IMR-90 (cell line): ENCODE results near the gene QKI.

Source experiments
- CHD1 ChIP-seq: IDR thresholded peaks from 2 replicates; pipeline ENCODE4 v1.6.1; 2012; ENCODE audit warnings: low read depth, low read length, improper control_type of control experiment
- CTCF ChIP-seq: conservative IDR thresholded peaks from 2 replicates; pipeline ENCODE4 v1.5.1; 2012; ENCODE audit warnings: mild to moderate bottlenecking, low read depth, low read length, improper control_type of control experiment
- ELK1 ChIP-seq: fragments of 150-350 bp; IDR thresholded peaks from 2 replicates; pipeline ENCODE4 v1.6.1; 2016; ENCODE audit warnings: low read depth, mild to moderate bottlenecking, low read length, moderate library complexity, borderline replicate concordance
- MAZ ChIP-seq: IDR thresholded peaks from 2 replicates; pipeline ENCODE4 v1.6.1; 2012; ENCODE audit warnings: low read depth, mild to moderate bottlenecking, low read length, improper control_type of control experiment, moderate library complexity, borderline replicate concordance
- MXI1 ChIP-seq: IDR thresholded peaks from 2 replicates; pipeline ENCODE4 v1.6.1; 2012; ENCODE audit warnings: low read depth, mild to moderate bottlenecking, low read length, moderate library complexity, borderline replicate concordance
- POLR2A ChIP-seq: IDR thresholded peaks from 2 replicates; pipeline ENCODE4 v1.6.1; 2012; ENCODE audit warnings: mild to moderate bottlenecking, low read depth, low read length
- RAD21 ChIP-seq: IDR thresholded peaks from 2 replicates; pipeline ENCODE4 v1.6.1; 2012; ENCODE audit warnings: low read length, improper control_type of control experiment
- RCOR1 ChIP-seq: IDR thresholded peaks from 2 replicates; pipeline ENCODE4 v1.6.1; 2012; ENCODE audit warnings: mild to moderate bottlenecking, low read length, improper control_type of control experiment; ENCODE audit not compliant: insufficient replicate concordance
- RFX5 ChIP-seq: IDR thresholded peaks from 2 replicates; pipeline ENCODE4 v1.8.0; 2012; ENCODE audit warnings: low read depth, mild to moderate bottlenecking, low read length, moderate library complexity

- TF ChIP-seq RCOR1 (no peak), MAZ (no peak), MXI1 (no peak), CTCF (no peak), POLR2A (no peak), RFX5 (no peak), RAD21 (no peak), CHD1 (no peak), ELK1 (no peak)
These were observed 3.1 kb downstream of the QKI start for GRCh38 chr6:163417595-163417994.
